Superior temporal gyrus (tissue), 1 donor: Measurements from ENCODE around the gene OTX2.

Source experiments
- DNase-seq: peaks from one replicate; pipeline ENCODE4 v3.0.0-alpha.2; 2016; ENCODE audit errors: extremely low spot score

The OTX2 gene

GRCh38 chr14:56810147-56810719 lies at the start of gene OTX2:
Gene OTX2 (minus strand): TSS chr14:56810479. CDS start chr14:56805456, 5,023 bp downstream.
- DNase-seq: no peak

GRCh38 chr14:56858422-56858821 lies 48.1 kb upstream of the OTX2 start:
- DNase-seq: no peak

- no peak for DNase-seq
These were observed 46.9 kb upstream of the OTX2 start for GRCh38 chr14:56857216-56857615.

GRCh38 chr14:56855891-56856461 lies 45.7 kb upstream of the OTX2 start:
- DNase-seq: no peak

- DNase-seq: no peak
These were observed 44.0 kb upstream of the OTX2 start for GRCh38 chr14:56854325-56854724.

- no peak for DNase-seq
These were observed 37.0 kb upstream of the OTX2 start for GRCh38 chr14:56846970-56847930.

GRCh38 chr14:56844406-56845002 lies 34.2 kb upstream of the OTX2 start:
- DNase-seq: no peak

- DNase-seq: no peak
These were observed 31.3 kb upstream of the OTX2 start for GRCh38 chr14:56841611-56842010.

- DNase-seq: no peak
These were observed 29.9 kb upstream of the OTX2 start for GRCh38 chr14:56840221-56840620.

GRCh38 chr14:56829151-56829550 lies 18.9 kb upstream of the OTX2 start:
- DNase-seq: no peak

- no peak for DNase-seq
These were observed 15.9 kb upstream of the OTX2 start for GRCh38 chr14:56826214-56826613.

- DNase-seq: no peak
These were observed 11.7 kb upstream of the OTX2 start for GRCh38 chr14:56821805-56822610.

- DNase-seq: no peak
These were observed 10.9 kb upstream of the OTX2 start for GRCh38 chr14:56821177-56821576.

- DNase-seq: no peak
These were observed 7.2 kb upstream of the OTX2 start for GRCh38 chr14:56817396-56817921.

GRCh38 chr14:56816574-56817391 lies 6.5 kb upstream of the OTX2 start:
- DNase-seq: no peak

GRCh38 chr14:56815745-56816144 lies 5.5 kb upstream of the OTX2 start:
- no peak for DNase-seq

- no peak for DNase-seq
These were observed 4.9 kb upstream of the OTX2 start for GRCh38 chr14:56814969-56815700.

GRCh38 chr14:56814519-56814959 lies 4.3 kb upstream of the OTX2 start:
- no peak for DNase-seq

- DNase-seq: no peak
These were observed 2.9 kb upstream of the OTX2 start for GRCh38 chr14:56813143-56813551.
